Tibial nerve (tissue), 4 donors: ENCODE data around the gene AK2.

Experiments
- CTCF ChIP-seq, 5 experiments: fragments of 200-600 bp in 3 of 5; fragments of 450-650 bp in 2 of 5; sonication (generic) in 3 of 5; IDR thresholded peaks; one replicate each; pipeline ENCODE4 v1.5.1; 2016 to 2019; ENCODE audit warnings: antibody characterized with exemption in 5 of 5, mild to moderate bottlenecking in 3 of 5, moderate library complexity in 2 of 5
- EP300 ChIP-seq, 2 donors: sonication (generic); formaldehyde crosslinking; IDR thresholded peaks; one replicate each; pipeline ENCODE4 v1.6.1; 2017; ENCODE audit warnings: antibody characterized with exemption in 2 of 2, mild to moderate bottlenecking in 1 of 2
- POLR2A ChIP-seq, 2 donors: fragments of 450-650 bp; IDR thresholded peaks; one replicate each; pipeline ENCODE4 v1.6.1; 2017; ENCODE audit warnings: antibody characterized with exemption in 2 of 2, mild to moderate bottlenecking in 2 of 2, moderate library complexity in 2 of 2

DNA sequence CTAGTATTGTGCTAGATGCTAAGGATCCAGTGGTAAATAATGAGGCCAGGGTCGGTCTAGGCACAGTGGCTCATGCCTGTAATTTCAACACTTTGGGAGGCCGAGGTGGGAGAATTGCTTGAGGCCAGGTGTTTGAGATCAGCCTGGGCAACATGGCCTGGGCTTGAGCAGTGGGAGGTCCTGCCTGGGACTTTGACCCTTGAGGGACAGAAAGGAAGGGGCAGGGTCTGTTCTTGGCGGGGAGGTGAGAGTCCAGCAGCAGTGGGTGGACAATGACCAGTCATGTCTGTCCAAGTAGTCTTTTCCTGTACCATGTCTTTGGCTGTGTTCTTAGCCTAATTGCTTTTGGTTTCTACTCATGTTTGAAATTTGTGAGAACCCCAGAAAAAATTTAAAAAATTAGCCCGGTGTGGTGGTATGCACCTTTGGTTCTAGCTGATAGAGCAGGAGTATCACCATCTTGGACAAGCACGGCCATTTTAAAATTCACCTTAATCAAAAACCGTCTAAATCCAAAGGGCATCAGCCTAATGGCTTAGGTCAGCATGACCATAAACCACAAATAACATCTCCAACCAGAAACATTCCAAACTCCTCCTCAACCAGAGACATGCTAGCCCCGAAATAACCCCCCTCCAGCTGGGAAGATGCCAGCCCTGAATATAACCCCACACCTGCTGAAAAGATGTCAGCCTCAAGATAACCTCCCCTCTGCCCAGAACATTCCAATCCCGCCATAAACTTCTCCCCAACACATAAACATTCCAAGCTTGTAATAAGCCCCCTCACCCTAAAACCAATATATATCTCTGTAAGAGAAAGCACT lies 6.8 kb upstream of the AK2 start:
- TF ChIP-seq CTCF (IDR thresholded peaks at IDR 0.05) (no peak), POLR2A (IDR thresholded peaks at IDR 0.05) (no peak), EP300 (IDR thresholded peaks at IDR 0.05) (no peak)
